ENCODE data around the gene PAQR8.
"Not testable (repeated sequence)": the region's sequence is repeated elsewhere in the genome, so short reads cannot be mapped to it uniquely, and the experiment has no call there.

The PAQR8 gene

GRCh38 chr6:52377538-52378221 lies 15.7 kb downstream of the PAQR8 start:
- ATAC-seq (ENCODE audit: low read depth) (peak; percentile 64), DNase-seq (ENCODE audit: low spot score in 2 of 2) (no peak)
- Mint-ChIP-seq H3K36me3 (peaks cover 18% of the 10 kb centered on the region), H3K9me3 (peaks cover 5% of the 10 kb centered on the region), H3K4me3 (peak overlapping the region; percentile 39), H3K4me1 (peaks cover 29% of the 10 kb centered on the region), H3K27ac (peak overlapping the region; percentile 21), H3K27me3 (no peaks in the 10 kb centered on the region)

GRCh38 chr6:52381249-52381648 lies 19.3 kb downstream of the PAQR8 start:
- Mint-ChIP-seq H3K9me3 (no peaks in the 10 kb centered on the region), H3K27me3 (no peaks in the 10 kb centered on the region), H3K27ac (no peak overlapping the region), H3K4me1 (peaks cover 29% of the 10 kb centered on the region), H3K36me3 (peaks cover 7% of the 10 kb centered on the region), H3K4me3 (no peak overlapping the region)
- DNase-seq (ENCODE audit: low spot score in 2 of 2): no peak
- no peak for ATAC-seq (ENCODE audit: low read depth)

- no peak overlapping the region for H3K4me3 Mint-ChIP-seq
- DNase-seq (ENCODE audit: low spot score in 2 of 2): no peak
- H3K9me3 Mint-ChIP-seq: no peaks in the 10 kb centered on the region
- no peaks in the 10 kb centered on the region for H3K27me3 Mint-ChIP-seq
- H3K27ac Mint-ChIP-seq: no peak overlapping the region
- ATAC-seq (ENCODE audit: low read depth): no peak
- peaks cover 4% of the 10 kb centered on the region for H3K36me3 Mint-ChIP-seq
- H3K4me1 Mint-ChIP-seq: peaks cover 13% of the 10 kb centered on the region
Observed at GRCh38 chr6:52384145-52384766, 22.3 kb downstream of the PAQR8 start.

GRCh38 chr6:52385074-52385473 lies 23.1 kb downstream of the PAQR8 start:
- Mint-ChIP-seq H3K4me1 (peaks cover 21% of the 10 kb centered on the region), H3K27ac (peak overlapping the region; percentile 62), H3K27me3 (no peaks in the 10 kb centered on the region), H3K9me3 (no peaks in the 10 kb centered on the region), H3K36me3 (peaks cover 2% of the 10 kb centered on the region), H3K4me3 (no peak overlapping the region)
- DNase-seq (ENCODE audit: low spot score in 2 of 2): no peak
- peak; percentile 68 for ATAC-seq (ENCODE audit: low read depth)

GRCh38 chr6:52388119-52388518 lies 26.2 kb downstream of the PAQR8 start:
- H3K36me3 Mint-ChIP-seq; H3K27me3 Mint-ChIP-seq; H3K9me3 Mint-ChIP-seq; DNase-seq (ENCODE audit: low spot score in 2 of 2); H3K4me3 Mint-ChIP-seq; H3K27ac Mint-ChIP-seq; ATAC-seq (ENCODE audit: low read depth): not testable (repeated sequence)
- H3K4me1 Mint-ChIP-seq: peaks cover 28% of the 10 kb centered on the region

GRCh38 chr6:52388790-52389189 lies 26.8 kb downstream of the PAQR8 start:
- peaks cover 2% of the 10 kb centered on the region for H3K36me3 Mint-ChIP-seq
- peaks cover 30% of the 10 kb centered on the region for H3K4me1 Mint-ChIP-seq
- DNase-seq (ENCODE audit: low spot score in 2 of 2): no peak
- no peak overlapping the region for H3K4me3 Mint-ChIP-seq
- H3K27me3 Mint-ChIP-seq: no peaks in the 10 kb centered on the region
- H3K9me3 Mint-ChIP-seq: no peaks in the 10 kb centered on the region
- ATAC-seq (ENCODE audit: low read depth): no peak
- no peak overlapping the region for H3K27ac Mint-ChIP-seq

GRCh38 chr6:52389264-52389625 lies 27.3 kb downstream of the PAQR8 start:
- no peaks in the 10 kb centered on the region for H3K9me3 Mint-ChIP-seq
- peak overlapping the region; percentile 12 for H3K4me3 Mint-ChIP-seq
- peak overlapping the region; percentile 81 for H3K27ac Mint-ChIP-seq
- no peak for DNase-seq (ENCODE audit: low spot score in 2 of 2)
- no peak for ATAC-seq (ENCODE audit: low read depth)
- H3K4me1 Mint-ChIP-seq: peaks cover 32% of the 10 kb centered on the region
- H3K36me3 Mint-ChIP-seq: peaks cover 2% of the 10 kb centered on the region
- H3K27me3 Mint-ChIP-seq: no peaks in the 10 kb centered on the region

- no peaks in the 10 kb centered on the region for H3K9me3 Mint-ChIP-seq
- H3K36me3 Mint-ChIP-seq: peaks cover 2% of the 10 kb centered on the region
- ATAC-seq (ENCODE audit: low read depth) (peak; percentile 9), DNase-seq (ENCODE audit: low spot score in 2 of 2) (no peak)
- peak overlapping the region; percentile 68 for H3K4me3 Mint-ChIP-seq
- H3K27me3 Mint-ChIP-seq: no peaks in the 10 kb centered on the region
- peaks cover 30% of the 10 kb centered on the region for H3K4me1 Mint-ChIP-seq
- H3K27ac Mint-ChIP-seq: peak overlapping the region; percentile 81
Observed at GRCh38 chr6:52389626-52390360, 27.8 kb downstream of the PAQR8 start.

GRCh38 chr6:52390361-52390727 lies 28.4 kb downstream of the PAQR8 start:
- peak overlapping the region; percentile 68 for H3K4me3 Mint-ChIP-seq
- H3K27ac Mint-ChIP-seq: peak overlapping the region; percentile 81
- peaks cover under 1% of the 10 kb centered on the region for H3K36me3 Mint-ChIP-seq
- H3K27me3 Mint-ChIP-seq: no peaks in the 10 kb centered on the region
- peaks cover 25% of the 10 kb centered on the region for H3K4me1 Mint-ChIP-seq
- no peaks in the 10 kb centered on the region for H3K9me3 Mint-ChIP-seq
- ATAC-seq (ENCODE audit: low read depth) (peak; percentile 75), DNase-seq (ENCODE audit: low spot score in 2 of 2) (peak; percentile 18 to 26)

- no peak overlapping the region for H3K4me3 Mint-ChIP-seq
- no peak overlapping the region for H3K27ac Mint-ChIP-seq
- no peaks in the 10 kb centered on the region for H3K36me3 Mint-ChIP-seq
- H3K27me3 Mint-ChIP-seq: no peaks in the 10 kb centered on the region
- no peaks in the 10 kb centered on the region for H3K9me3 Mint-ChIP-seq
- no peak for DNase-seq (ENCODE audit: low spot score in 2 of 2)
- H3K4me1 Mint-ChIP-seq: peaks cover 29% of the 10 kb centered on the region
- no peak for ATAC-seq (ENCODE audit: low read depth)
Observed at GRCh38 chr6:52391599-52391998, 29.6 kb downstream of the PAQR8 start.

- no peaks in the 10 kb centered on the region for H3K9me3 Mint-ChIP-seq
- peaks cover 38% of the 10 kb centered on the region for H3K4me1 Mint-ChIP-seq
- peak overlapping the region; percentile 72 for H3K27ac Mint-ChIP-seq
- no peak for ATAC-seq (ENCODE audit: low read depth)
- H3K27me3 Mint-ChIP-seq: no peaks in the 10 kb centered on the region
- H3K4me3 Mint-ChIP-seq: no peak overlapping the region
- no peak for DNase-seq (ENCODE audit: low spot score in 2 of 2)
- no peaks in the 10 kb centered on the region for H3K36me3 Mint-ChIP-seq
Observed at GRCh38 chr6:52392944-52393343, 31.0 kb downstream of the PAQR8 start.

GRCh38 chr6:52393780-52394179 lies 31.8 kb downstream of the PAQR8 start:
- H3K4me1 Mint-ChIP-seq: peaks cover 38% of the 10 kb centered on the region
- no peaks in the 10 kb centered on the region for H3K27me3 Mint-ChIP-seq
- H3K27ac Mint-ChIP-seq: peak overlapping the region; percentile 54
- H3K9me3 Mint-ChIP-seq: no peaks in the 10 kb centered on the region
- no peak overlapping the region for H3K4me3 Mint-ChIP-seq
- DNase-seq (ENCODE audit: low spot score in 2 of 2) (no peak), ATAC-seq (ENCODE audit: low read depth) (no peak)
- no peaks in the 10 kb centered on the region for H3K36me3 Mint-ChIP-seq

GRCh38 chr6:52394251-52394666 lies 32.3 kb downstream of the PAQR8 start:
- Mint-ChIP-seq H3K27ac (peak overlapping the region; percentile 54), H3K9me3 (no peaks in the 10 kb centered on the region), H3K4me1 (peaks cover 37% of the 10 kb centered on the region), H3K27me3 (no peaks in the 10 kb centered on the region), H3K36me3 (no peaks in the 10 kb centered on the region), H3K4me3 (peak overlapping the region; percentile 14)
- ATAC-seq (ENCODE audit: low read depth) (peak; percentile 66), DNase-seq (ENCODE audit: low spot score in 2 of 2) (no peak)

GRCh38 chr6:52395969-52396368 lies 34.0 kb downstream of the PAQR8 start:
- ATAC-seq (ENCODE audit: low read depth) (no peak), DNase-seq (ENCODE audit: low spot score in 2 of 2) (no peak)
- Mint-ChIP-seq H3K9me3 (no peaks in the 10 kb centered on the region), H3K36me3 (no peaks in the 10 kb centered on the region), H3K27ac (peak overlapping the region; percentile 68), H3K4me3 (no peak overlapping the region), H3K4me1 (peaks cover 27% of the 10 kb centered on the region), H3K27me3 (no peaks in the 10 kb centered on the region)

Data from memory B cell (primary cell).